CD4-positive, alpha-beta T cell treated with Interleukin-17A for 4 hours (primary cell): Measurements from ENCODE around the gene DCLK1.

Experiments
- DNase-seq: peaks from one replicate; pipeline ENCODE4 v3.0.0-alpha.2; 2020; ENCODE audit warnings: mixed read lengths

The DCLK1 gene

DNA sequence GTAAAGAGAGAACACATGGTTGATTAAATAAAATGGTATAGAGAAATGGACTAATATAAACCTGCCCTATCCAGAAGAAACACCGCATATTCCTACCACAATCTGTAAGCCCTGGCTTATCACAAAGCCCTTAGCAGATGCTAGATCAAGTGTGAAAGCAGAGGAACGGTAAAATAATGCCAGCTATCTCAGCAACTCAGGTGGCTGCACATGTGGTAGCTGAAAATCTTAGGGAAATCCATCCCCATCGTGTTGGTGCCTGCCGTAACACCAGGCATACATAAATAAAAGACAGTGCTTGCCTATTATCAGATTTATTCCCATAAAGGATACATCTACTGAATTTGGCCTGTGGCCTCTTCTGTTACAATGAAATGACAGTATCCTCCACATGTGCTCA is 350.6 kb downstream of the DCLK1 start:
- DNase-seq = no peak

DNA sequence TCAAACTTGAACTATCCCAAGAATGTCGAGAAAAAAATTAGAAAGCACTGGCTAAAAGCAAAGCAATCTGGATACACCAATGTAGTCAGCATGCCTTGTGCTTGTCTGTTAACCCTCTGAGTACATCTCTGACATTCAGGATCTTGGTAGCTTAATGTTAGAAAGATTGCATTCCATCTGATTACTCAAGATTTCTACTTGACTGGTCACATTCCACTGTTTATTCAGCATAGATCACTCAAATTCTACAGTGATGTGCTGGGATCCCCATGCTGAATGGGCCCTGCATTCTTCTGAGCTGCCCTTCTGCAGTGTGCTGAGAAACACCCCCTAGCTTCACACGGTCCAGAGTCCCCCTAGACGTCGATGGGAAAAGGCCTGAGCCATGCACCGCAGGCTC is 359.3 kb downstream of the DCLK1 start:
- DNase-seq = no peak

DNA sequence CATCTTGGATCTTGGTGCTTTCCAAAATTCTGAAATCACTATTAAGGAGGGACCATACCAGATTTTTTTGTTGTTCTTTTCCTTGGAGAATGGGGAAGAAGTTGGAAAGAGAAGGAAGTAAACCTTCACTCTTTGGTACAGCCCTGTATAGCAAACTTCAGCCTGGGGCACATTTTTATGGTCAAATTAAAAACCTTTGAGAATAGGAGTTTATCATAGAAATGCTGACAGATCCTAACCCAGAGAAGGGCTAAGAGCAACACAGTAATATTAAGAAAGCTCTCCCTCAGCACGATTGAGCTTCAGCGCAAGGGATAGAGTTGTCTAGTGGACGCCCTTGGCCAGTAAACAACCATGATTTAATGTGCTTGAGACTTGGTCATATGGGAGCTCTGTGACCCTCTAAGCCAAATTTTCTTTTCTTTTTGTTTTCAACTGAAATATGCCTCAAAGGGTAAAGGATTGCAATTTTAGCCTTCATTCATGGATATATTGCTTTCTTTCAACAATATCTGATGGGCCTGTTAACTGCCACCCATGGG is 360.4 kb downstream of the DCLK1 start:
- no peak for DNase-seq

- no peak for DNase-seq
These were observed 361.4 kb downstream of the DCLK1 start for GRCh38 chr13:35769812-35770211.

DNA sequence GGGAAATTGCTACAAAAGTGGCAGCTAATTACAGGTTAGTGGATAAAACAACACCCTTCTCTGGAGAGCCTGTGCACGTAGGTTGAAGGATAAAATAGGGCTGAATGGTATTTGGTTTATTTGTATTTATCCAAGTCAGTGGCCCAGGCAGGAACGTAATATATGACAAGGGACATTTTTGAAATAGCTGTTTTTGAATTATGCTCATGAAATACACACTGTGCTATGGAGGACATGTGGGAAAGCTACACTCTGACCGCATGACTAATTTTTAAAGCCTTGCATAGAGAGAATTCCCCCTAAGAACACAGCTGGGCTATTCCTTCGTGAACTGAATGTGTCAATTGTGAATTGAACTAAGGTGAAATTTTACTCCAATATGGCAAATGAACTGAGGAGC is 362.6 kb downstream of the DCLK1 start:
- no peak for DNase-seq

- no peak for DNase-seq
These were observed 363.1 kb downstream of the DCLK1 start for GRCh38 chr13:35768073-35768472.

GRCh38 chr13:35767256-35767976 is 363.8 kb downstream of the DCLK1 start:
- DNase-seq = no peak

GRCh38 chr13:35766663-35767062 is 364.5 kb downstream of the DCLK1 start:
- DNase-seq = no peak

DNA sequence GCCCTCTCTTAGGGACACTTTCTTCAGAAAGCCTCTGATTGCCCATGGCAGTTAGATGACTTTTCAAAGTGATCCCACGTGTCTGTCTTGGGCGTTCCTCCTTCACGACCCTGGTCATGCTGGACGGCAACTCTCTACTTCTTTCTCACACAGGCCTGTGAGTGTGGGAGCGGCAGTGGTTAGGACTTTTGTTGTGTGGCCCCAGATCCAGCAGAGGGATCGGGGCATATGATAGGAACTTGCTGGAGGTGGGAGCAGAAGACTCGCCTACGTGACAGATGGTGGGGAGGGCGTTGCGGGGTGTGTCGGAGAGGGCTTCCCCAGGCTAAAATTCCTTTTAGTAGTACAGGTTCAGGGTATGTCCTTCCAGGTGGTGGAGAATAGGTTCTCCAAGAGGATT is 365.2 kb downstream of the DCLK1 start:
- no peak for DNase-seq

- DNase-seq = no peak
These were observed 365.8 kb downstream of the DCLK1 start for GRCh38 chr13:35765366-35765765.

GRCh38 chr13:35764326-35765015 is 366.7 kb downstream of the DCLK1 start:
- no peak for DNase-seq

DNA sequence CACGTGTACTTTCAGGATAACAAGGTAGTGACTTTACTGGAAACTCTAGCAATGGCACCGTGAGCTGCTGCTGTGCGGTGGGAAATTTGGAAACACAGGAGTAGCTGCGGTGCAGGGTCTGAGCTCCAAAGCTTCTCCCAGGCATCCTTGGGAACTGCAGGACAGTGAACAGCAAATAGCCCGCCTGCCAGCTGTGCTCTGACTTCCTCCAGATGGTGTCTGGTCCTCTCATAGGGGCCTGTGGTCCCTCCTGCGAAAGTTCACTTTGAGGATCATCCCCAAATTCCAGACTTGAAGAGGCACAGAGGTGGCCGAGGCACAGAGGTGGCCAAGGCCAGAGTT is 367.4 kb downstream of the DCLK1 start:
- no peak for DNase-seq

GRCh38 chr13:35763060-35763781 is 368.0 kb downstream of the DCLK1 start:
- no peak for DNase-seq

- DNase-seq = no peak
These were observed 369.5 kb downstream of the DCLK1 start for GRCh38 chr13:35761440-35762252.

GRCh38 chr13:35760735-35761281 is 370.4 kb downstream of the DCLK1 start:
- no peak for DNase-seq

- DNase-seq = no peak
These were observed 383.6 kb downstream of the DCLK1 start for GRCh38 chr13:35747594-35747993.

DNA sequence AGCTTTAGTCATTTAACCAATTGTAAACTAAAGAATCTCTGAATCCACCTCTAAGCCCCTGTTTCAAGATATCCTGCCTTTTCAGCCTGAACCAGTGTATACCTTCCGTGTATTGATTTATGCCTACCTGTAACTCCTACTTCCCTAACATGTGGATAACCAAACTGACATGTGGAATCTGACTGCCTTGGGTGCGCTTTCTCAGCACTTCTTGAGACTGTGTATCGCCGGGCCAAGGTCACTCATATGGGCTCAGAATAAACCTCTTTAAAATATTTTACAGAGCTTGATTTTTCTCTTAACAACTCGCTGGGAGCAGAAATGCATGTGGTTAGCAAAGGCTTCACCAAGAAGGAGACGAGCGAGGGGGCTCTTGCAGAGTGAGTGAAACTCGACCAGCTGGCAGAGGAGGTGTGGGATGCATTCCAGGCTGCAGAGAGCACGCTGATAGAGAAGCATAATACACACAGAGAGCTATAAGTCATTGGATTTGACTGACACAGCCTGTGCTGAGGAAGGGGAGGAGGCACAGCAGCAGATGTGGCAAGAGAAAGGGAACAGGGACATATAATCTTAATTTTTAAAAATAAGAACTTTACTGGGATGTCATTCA is 386.5 kb downstream of the DCLK1 start:
- no peak for DNase-seq

GRCh38 chr13:35744144-35744543 is 387.0 kb downstream of the DCLK1 start:
- no peak for DNase-seq

GRCh38 chr13:35743165-35743564 is 388.0 kb downstream of the DCLK1 start:
- DNase-seq = no peak

DNA sequence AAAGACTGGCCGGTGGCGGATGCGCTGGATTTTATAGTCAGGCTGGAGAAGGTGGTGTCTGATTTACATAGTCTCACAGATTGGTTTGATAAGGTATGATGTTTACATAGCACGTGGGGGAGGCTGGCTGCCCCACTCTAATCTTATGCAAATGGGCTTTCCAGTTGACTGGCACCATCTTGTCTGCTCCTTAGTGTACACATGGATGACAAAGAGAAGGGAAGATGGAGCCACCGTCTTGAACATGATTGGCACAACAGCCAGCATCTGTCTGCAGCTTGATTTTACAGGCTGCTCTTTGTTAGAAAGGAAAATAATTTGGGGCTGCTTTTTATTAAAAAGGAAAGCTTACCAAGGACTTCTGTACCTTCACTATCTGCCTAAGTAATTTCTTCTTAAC is 389.5 kb downstream of the DCLK1 start:
- no peak for DNase-seq

DNA sequence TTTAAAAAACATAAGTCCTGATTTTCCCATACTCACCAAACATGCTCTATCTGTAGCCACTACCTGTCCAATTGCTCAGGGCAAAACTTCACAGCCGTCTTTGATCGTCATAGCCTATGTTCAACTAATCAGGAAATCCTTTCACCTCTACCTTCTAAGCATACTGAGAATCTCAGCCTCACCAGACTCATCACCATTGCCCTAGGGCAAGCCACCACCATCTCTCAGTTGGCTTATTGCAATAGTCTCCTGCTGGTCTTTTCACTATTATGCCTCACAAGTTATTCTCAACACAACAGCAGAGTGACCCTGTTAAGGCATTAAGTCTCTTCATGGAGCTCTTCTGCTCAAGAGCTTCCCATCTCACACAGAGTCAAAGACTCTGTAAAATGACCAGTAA is 394.3 kb downstream of the DCLK1 start:
- DNase-seq = no peak

GRCh38 chr13:35733827-35734226 is 397.4 kb downstream of the DCLK1 start:
- no peak for DNase-seq
